NCI-H446 (cell line): ENCODE measurements around the gene MAD1L1.
"Not testable (repeated sequence)": the region's sequence is repeated elsewhere in the genome, so short reads cannot be mapped to it uniquely, and the experiment has no call there.

Source experiments
- DNase-seq, 2 experiments: peaks; one replicate each; lab custom pipeline; 2025; lab: John Stamatoyannopoulos, UW

MAD1L1 gene

GRCh38 chr7:2002561-2003450 lies 229.9 kb downstream of the MAD1L1 start:
- no peak for DNase-seq

GRCh38 chr7:2001601-2002442 lies 230.9 kb downstream of the MAD1L1 start:
- no peak for DNase-seq

GRCh38 chr7:2000746-2001321 lies 231.9 kb downstream of the MAD1L1 start:
- no peak for DNase-seq

- DNase-seq: no peak
Observed at GRCh38 chr7:2000153-2000687, 232.5 kb downstream of the MAD1L1 start.

- no peak for DNase-seq
Observed at GRCh38 chr7:1999278-1999984, 233.3 kb downstream of the MAD1L1 start.

- DNase-seq: no peak
Observed at GRCh38 chr7:1998146-1998545, 234.6 kb downstream of the MAD1L1 start.

- no peak for DNase-seq
Observed at GRCh38 chr7:1997537-1998076, 235.1 kb downstream of the MAD1L1 start.

GRCh38 chr7:1996816-1997215 lies 235.9 kb downstream of the MAD1L1 start:
- DNase-seq: no peak

GRCh38 chr7:1995911-1996420 lies 236.8 kb downstream of the MAD1L1 start:
- DNase-seq: not testable (repeated sequence)

- no peak for DNase-seq
Observed at GRCh38 chr7:1995426-1995825, 237.3 kb downstream of the MAD1L1 start.

GRCh38 chr7:1994931-1995330 lies 237.8 kb downstream of the MAD1L1 start:
- DNase-seq: no peak

GRCh38 chr7:1993776-1994740 lies 238.7 kb downstream of the MAD1L1 start:
- DNase-seq: no peak

GRCh38 chr7:1993031-1993695 lies 239.6 kb downstream of the MAD1L1 start:
- DNase-seq: no peak

GRCh38 chr7:1992554-1992953 lies 240.2 kb downstream of the MAD1L1 start:
- DNase-seq: no peak

GRCh38 chr7:1990001-1990670 lies 242.6 kb downstream of the MAD1L1 start:
- no peak for DNase-seq

GRCh38 chr7:1989049-1989860 lies 243.5 kb downstream of the MAD1L1 start:
- no peak for DNase-seq

- DNase-seq: no peak
Observed at GRCh38 chr7:1988533-1988930, 244.2 kb downstream of the MAD1L1 start.
